Measurements from ENCODE around the gene RPS6KB2. TPM values are rescaled to one million over a fixed set of nuclear protein-coding genes. Genes with fewer than 3 reads are reported as not detected.
"Not testable (repeated sequence)": the region's sequence is repeated elsewhere in the genome, so short reads cannot be mapped to it uniquely, and the experiment has no call there.

Gene RPS6KB2
- total RNA-seq, 2 donors from 2014 or later: 45.3 to 47.4 TPM

DNA sequence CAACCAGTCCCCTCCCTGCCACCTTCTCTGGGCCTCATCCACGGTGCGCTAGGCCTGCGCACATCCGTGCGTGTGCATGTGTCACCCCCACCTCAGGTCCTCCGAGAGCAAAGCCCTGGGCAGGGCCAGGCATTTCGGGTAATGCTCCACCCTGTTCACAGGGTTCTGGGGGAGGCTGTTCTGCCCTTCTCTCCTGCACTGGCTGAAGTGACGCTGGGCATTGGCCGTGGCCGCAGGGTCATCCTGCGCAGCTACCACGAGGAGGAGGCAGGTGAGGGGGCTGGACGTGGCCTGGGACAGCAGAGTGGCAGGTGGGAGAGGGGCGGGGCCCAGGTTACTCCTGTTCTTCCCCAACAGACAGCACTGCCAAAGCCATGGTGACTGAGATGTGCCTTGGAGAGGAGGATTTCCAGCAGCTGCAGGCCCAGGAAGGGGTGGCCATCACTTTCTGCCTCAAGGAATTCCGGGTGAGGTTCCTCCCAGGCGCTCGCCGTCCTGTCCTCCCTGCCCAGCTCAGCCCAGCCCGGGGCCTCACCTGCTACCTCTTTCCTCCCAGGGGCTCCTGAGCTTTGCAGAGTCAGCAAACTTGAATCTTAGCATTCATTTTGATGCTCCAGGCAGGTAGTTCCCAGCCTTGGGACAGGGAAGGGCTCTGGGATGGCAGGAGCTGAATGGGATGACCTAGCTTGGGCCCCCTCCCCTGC lies 32.6 kb upstream of the RPS6KB2 start:
- no peak for DNase-seq
- ATAC-seq: no peak
- intact Hi-C loops (cut with DNase I, micrococcal nuclease): loop anchor here in 1 of 2 donors (10.0 kb wide), 1 partner anchor 109 kb away; the partner anchor contains the start of genes CDK2AP2 and PITPNM1

DNA sequence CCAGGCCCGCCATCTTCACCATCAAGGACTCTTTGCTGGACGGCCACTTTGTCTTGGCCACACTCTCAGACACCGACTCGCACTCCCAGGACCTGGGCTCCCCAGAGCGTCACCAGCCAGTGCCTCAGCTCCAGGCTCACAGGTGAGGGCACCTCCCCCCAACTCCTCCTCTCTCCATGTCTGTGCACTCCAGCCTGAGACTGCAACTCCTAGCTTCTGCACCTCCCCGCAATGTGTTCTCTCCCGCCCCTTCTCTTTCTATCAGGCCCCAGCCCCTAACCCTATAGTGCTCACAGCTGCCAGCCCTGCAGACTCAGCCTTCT lies 32.1 kb upstream of the RPS6KB2 start:
- intact Hi-C loops (cut with DNase I, micrococcal nuclease): loop anchor here in 1 of 2 donors (10.0 kb wide), 1 partner anchor 109 kb away; the partner anchor contains the start of genes CDK2AP2 and PITPNM1
- ATAC-seq (no peak), DNase-seq (no peak)

DNA sequence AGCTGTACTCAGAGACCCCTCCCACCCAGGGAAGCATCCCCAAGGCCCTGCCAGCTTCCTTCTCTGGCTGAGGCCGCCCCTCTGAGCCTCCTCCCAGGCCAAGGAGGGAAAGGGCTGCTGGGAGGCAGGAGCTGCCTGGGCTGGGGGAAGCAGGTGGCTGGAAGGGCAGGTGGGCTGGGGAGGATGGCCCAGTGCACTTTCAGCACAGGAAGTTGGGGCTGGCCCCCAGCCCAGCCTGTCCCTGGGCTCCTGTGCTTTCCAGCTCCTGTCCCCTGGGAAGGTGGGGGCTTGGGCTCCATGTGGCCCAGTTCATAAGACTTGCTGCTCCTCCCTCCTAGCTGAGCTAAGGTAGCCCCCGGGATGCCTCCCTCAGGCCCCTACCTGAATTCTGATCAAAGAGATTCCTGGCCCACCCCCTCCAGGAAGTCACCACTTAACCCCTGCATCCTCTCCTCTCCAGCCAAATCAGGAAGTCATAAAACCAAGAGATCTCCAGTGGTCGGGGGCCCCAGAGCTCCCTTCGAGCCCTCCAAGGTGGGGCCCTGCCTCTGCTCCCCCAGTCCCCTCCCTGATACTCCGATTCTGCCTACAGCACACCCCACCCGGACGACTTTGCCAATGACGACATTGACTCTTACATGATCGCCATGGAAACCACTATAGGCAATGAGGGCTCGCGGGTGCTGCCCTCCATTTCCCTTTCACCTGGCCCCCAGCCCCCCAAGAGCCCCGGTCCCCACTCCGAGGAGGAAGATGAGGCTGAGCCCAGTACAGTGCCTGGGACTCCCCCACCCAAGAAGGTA lies 31.5 kb upstream of the RPS6KB2 start:
- intact Hi-C loops (cut with DNase I, micrococcal nuclease): loop anchor here in 1 of 2 donors (10.0 kb wide), 1 partner anchor 108 kb away; the partner anchor contains the start of genes CDK2AP2 and PITPNM1
- DNase-seq: no peak
- no peak for ATAC-seq

DNA sequence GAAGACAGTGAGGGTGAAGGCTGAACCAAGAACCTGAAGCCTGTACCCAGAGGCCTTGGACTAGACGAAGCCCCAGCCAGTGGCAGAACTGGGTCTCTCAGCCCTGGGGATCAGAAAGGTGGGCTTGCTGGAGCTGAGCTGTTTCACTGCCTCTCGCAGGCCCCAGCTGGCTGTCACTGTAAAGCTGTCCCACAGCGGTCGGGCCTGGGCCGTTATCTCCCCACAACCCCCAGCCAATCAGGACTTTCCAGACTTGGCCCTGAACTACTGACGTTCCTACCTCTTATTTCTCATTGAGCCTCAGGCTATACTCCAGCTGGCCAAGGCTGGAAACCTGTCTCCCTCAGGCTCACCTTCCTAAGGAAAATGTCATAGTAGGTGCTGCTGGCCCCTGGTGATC lies 30.8 kb upstream of the RPS6KB2 start:
- ATAC-seq: no peak
- DNase-seq: no peak
- intact Hi-C loops (cut with DNase I, micrococcal nuclease): loop anchor here in 1 of 2 donors (10.0 kb wide), 1 partner anchor 107 kb away; the partner anchor contains the start of genes CDK2AP2 and PITPNM1

DNA sequence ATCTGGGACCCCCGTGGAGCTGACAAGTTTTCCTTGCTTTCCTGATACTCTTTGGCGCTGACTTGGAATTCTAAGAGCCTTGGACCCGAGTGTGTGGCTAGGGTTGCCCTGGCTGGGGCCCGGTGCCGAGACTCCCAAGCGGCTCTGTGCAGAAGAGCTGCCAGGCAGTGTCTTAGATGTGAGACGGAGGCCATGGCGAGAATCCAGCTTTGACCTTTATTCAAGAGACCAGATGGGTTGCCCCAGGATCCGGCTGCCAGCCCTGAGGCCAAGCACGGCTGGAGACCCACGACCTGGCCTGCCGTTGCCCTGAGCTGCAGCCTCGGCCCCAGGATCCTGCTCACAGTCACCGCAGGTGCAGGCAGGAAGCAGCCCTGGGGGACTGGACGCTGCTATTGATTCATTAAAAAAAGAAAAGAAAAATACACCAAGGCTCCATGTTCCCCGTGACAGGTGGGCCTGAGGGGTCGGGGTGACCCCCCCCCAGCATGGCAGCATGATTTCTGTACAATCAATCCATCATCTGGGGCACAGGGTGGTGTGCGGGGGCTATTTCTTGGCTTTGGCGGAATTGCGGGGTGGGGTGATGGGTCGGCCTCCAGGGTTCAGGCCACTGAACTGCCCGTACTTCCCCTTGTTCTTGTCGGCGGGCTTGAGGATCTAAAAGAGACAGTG lies 30.2 kb upstream of the RPS6KB2 start:
- intact Hi-C loops (cut with DNase I, micrococcal nuclease): loop anchor here in 1 of 2 donors (10.0 kb wide), 1 partner anchor 107 kb away; the partner anchor contains the start of genes CDK2AP2 and PITPNM1
- DNase-seq (no peak), ATAC-seq (no peak)

DNA sequence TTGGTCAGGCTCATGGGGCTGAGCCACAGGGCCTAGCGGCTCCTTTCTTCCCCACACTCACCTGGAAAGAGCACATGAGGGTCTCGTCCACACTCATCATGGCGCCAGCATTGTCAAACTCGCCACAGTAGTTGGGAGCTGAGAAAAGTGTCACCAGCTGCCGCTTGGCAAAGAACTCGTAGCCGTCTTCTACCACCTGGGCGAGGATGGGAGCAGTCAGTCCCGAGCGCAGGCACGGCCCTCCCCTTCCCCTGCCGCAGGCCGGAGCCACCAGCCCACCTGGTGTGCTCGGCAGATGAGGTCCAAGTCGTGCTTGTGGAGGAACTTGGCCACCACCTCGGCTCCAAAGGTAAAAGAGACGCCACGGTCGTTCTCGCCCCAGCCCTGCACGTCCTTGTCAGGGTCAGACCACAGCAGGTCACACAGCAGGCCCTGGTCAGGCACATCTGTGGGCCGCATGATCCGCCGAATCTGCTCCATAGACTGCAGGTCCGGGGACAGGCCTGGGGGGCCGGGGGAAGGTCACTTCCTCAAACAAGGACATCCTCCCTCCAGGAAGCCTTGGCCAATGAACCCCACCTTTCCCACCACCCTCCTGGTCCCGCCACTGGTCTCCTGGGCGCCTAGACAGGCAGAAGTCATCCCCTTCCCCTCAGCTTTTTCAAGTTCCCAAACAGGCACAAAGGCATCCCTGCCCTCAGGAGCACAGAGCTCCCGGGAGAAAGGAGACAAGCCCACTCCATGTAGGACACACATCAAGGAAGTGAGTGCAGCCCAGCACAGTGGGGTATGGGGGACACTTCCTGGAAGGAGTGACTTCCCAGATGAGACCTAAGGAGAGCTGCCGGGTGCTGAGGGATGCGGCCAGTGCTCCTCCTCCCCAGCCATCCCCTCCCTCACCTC lies 29.4 kb upstream of the RPS6KB2 start:
- DNase-seq: no peak
- intact Hi-C loops (cut with DNase I, micrococcal nuclease): loop anchor here in 1 of 2 donors (10.0 kb wide), 1 partner anchor 106 kb away; the partner anchor contains the start of genes CDK2AP2 and PITPNM1
- no peak for ATAC-seq

DNA sequence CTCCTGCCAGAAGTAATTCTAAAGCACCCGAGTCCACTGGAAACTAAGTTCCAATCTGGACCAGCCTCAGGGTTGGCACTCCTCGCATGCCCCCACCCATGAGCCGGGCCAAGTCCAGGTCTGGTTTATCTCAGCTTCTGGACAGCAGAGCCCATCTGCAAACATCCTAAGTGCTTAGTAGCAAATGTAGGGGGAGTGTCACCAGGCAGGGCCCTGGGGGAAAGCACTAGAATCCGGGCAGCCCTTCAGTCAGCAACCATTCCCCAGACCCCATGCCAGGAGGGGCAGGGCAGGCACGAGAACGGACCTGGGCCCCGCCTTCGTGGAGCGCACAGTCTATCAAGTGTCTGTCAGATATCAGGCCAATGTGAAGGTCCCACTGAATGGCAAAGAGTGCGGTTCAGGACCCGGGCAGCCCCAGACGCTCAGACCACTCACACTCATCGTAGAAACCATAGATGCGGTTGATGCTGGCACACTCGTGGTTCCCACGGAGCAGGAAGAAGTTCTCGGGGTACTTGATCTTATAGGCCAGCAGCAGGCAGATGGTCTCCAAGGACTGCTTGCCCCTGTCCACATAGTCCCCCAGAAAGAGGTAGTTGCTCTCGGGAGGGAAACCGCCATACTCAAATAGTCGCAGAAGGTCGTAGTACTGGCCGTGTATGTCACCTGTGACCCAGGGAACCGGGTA lies 27.9 kb upstream of the RPS6KB2 start:
- DNase-seq: peak in 1 of 2 donors; percentile 71
- intact Hi-C loops (cut with DNase I, micrococcal nuclease): no loop called here
- ATAC-seq: no peak

DNA sequence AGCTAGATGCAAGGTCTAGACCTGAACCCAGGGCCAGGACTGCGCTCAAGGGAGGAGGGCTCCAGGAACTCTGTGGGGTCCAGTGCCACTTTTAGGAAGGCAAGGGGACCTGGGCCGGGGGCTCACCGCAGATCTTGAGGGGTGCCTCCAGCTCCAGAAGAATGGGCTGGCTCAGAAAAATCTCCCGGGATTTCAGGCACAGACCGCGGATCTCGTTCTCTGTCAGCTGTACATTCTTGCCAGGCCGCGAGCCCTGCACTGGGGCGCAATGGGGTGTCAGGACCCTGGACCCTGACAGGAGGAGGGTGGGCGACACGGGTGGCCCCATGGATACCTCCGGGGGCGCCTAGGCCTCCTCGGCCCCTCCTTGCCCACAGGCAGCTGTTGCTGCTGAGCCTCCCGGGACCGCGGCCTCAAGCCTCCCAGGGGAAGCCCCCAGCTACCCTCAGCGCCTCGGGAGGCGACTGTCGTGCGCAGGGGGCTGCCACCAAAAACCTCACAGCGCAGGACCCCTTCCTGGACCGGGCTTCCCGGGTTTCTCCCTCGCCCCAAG lies 27.3 kb upstream of the RPS6KB2 start:
- ATAC-seq: peak; percentile 0
- no peak for DNase-seq
- intact Hi-C loops (cut with DNase I, micrococcal nuclease): no loop called here

DNA sequence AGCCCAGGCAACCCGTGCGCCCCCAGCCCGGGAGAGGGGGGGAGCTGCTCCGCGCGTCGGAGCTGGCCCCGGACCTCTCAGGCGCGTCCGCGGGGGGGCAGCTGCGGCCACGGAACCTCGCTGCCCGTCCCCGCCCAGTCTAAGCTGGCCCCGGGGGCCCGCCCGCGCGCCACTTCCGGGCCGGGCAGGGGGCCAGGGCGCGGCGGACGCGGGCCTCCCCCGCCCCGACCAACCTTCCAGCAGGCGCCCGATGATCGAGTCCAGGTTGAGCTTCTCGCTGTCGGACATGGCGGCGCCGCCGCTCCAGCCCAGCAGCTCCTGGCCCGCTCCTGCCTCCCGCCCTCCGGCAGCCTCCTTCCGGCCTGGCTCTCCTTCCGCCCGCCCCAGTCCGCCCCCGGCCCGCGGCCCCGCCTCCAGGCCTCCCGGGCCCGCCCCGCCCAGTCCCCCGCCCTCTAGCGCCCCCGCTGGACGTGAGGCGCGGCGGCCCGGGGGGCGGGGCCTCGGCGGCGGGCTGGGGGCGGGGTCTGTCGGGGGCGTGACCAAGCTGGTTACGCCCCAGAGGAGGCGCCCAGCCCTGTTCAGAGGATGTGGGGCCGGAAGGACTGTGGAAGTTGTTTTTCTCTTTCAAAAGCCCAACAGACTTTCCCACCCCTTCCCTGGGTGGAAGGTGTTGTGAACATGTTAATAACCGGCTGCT lies 26.7 kb upstream of the RPS6KB2 start, which contains the start of gene PPP1CA:
Gene PPP1CA, minus strand, starts transcription at position 364 of the 697 bp plus-strand sequence. Its CDS starts 76 bp downstream, at position 288.
- intact Hi-C loops (cut with DNase I, micrococcal nuclease): no loop called here
- DNase-seq (peak; percentile 87 to 92), ATAC-seq (peak; percentile 81)

DNA sequence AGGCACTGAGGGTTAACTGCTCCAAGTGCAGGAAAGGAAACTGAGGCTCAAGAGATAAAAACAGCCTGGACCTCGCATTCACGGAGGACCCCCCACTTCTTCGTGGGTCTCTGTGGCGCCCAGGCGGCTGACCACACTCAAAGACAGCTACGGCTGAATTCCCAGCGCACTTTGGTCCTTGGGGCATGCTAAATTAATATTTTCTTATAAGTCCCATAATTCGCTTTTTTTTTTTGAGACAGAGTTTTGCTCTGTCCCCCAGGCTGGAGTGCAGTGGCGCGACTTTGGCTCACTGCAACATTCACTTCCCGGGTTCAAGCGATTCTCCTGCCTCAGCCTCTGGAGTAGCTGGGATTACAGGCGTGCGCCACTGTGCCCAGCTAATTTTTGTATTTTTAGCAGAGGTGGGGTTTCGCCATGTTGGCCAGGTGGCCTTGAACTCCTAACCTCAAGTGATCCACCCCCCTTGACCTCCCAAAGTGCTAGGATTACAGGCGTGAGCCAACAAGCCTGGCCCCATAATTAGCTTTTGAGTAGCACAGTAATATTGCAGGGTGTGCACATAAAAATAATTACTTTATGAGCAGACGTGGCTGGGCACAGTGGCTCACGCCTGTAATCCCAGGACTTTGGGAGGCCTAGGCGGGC lies 26.0 kb upstream of the RPS6KB2 start:
- intact Hi-C loops (cut with DNase I, micrococcal nuclease); DNase-seq: not testable (repeated sequence)
- peak; percentile 39 for ATAC-seq

DNA sequence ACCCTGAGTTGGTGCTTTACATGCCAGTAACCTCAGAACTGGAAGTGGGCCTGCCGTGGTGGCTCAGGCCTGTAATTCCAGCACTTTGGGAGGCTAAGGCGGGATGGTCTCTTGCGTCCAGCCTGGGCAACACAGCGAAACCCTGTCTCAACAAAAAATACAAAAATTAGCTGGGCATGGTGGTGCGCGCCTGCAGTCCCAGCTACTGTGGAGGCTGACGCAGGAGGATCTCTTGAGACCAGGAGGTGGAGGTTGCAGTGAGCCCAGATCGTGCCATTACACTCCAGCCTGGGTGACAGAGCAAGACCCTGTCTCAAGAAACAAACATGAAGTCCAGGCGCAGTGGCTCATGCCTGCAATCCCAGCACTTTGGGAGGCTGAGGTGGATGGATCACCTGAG lies 25.2 kb upstream of the RPS6KB2 start:
- ATAC-seq; intact Hi-C loops (cut with DNase I, micrococcal nuclease); DNase-seq: not testable (repeated sequence)

DNA sequence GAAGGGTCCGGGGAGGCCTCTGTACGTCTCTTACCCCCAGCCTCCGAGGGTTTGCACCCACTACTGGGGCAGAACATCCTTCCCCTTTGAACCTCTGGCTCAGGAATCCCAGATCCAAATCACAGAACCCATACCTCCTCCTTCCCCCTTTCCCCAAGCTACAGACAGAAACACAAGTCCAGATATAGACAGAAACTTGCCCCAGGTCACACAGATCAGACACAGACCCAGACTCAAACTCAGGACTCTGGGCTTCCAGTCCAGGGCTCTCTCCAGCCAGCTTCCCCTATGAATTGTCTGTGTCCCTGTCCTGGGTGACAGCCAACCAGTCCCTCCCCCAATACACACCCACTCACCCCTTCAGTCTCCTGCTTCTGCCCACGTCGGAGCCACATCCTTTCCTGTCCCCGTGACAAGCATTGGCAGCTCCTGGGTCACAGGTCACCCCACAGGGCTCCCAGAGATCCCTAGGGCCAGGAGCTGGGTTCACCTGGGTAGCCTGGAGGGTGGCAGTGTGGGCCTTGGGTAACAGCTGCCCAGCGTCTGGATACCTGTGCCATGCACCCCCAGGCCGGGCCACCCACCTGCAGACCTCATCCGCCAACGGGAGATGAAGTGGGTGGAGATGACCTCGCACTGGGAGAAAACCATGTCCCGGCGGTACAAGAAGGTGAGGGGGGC lies 23.6 kb upstream of the RPS6KB2 start:
- intact Hi-C loops (cut with DNase I, micrococcal nuclease): no loop called here
- ATAC-seq (no peak), DNase-seq (no peak)

DNA sequence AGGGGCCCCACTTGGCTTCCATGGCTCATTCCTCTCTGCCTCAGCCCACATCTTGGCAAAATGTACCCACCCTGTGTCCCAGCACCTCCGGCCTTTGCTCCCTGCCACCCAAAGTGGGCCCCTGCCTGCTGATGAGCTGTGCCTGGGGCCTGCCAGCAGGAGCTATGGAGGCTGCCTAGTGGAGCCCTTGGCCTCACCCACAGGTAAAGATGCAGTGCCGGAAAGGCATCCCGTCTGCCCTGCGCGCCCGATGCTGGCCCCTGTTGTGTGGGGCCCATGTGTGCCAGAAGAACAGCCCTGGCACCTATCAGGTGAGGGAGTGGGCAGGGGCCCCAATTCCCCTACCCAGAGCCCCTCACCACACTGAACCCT lies 23.1 kb upstream of the RPS6KB2 start:
- DNase-seq (no peak), ATAC-seq (no peak)
- intact Hi-C loops (cut with DNase I, micrococcal nuclease): no loop called here

DNA sequence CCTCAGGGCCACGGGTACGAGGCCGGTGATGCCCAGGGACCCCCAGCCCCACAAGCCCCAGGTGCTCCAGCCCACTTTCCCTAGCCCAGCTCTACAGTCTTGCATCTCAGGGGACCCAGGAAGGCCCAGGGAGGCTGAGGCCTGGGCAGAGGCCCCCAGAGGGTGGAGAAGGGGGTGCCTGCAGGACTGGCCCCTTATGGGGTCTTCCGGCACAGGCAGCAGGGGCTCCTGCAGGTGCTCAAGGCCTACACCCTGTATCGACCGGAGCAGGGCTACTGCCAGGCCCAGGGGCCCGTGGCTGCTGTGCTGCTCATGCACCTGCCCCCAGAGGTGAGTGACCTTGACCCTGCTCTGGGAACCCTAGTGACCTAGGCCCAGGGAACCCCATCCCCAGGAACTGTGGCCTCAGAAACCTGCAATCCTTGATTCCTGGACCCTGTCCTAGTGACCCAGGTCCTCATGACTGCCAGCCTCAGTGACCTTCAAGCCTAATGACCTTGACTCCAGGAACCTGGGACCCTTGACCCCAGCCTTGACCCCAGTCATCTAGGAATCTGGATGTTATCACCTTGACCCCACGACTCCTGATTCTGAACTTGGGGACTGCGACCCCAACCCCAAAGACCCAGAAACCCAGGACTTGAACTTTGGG lies 22.5 kb upstream of the RPS6KB2 start:
- no peak for DNase-seq
- ATAC-seq: no peak
- intact Hi-C loops (cut with DNase I, micrococcal nuclease): no loop called here

DNA sequence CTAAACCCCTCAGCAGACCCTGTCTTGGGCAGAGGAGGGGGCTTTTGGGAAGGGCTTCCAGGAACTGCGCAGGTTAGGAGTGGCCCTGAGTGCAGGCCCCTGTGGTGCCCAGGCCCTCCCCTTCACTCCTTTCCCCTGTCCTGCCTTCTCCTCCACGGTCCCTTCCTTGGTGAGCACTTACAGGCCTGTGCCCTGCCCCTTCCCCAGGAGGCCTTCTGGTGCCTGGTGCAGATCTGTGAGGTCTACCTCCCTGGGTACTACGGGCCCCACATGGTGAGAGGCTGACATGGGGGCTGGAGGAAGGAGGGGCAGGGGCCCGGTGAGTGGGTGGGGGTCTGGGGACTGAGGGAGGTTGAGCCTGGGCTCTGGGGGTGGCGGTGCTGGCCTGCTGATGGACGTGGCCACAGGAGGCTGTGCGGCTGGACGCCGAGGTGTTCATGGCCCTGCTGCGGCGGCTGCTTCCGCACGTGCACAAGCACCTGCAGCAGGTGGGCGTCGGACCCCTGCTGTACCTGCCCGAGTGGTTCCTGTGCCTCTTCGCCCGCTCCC lies 21.8 kb upstream of the RPS6KB2 start:
- no peak for ATAC-seq
- intact Hi-C loops (cut with DNase I, micrococcal nuclease): no loop called here
- DNase-seq: no peak
